Neural cell (in vitro differentiated cells): ENCODE results near the gene NMT1. TPM values are rescaled to one million over a fixed set of nuclear protein-coding genes. Genes with fewer than 3 reads are reported as not detected.
A peak's percentile ranks its signal among the peaks of the same experiment; 100 is the strongest.

Experiments
- H2AFZ ChIP-seq: fragments of 200-600, 300-800 bp; sonication (generic), shearing (Covaris generic); 2 replicates; pipeline ENCODE4 v1.6.0; 2014; ENCODE audit warnings: low read depth, mild to moderate bottlenecking, antibody characterized with exemption, low read length, moderate library complexity
- H3F3A ChIP-seq: fragments of 200-600 bp; shearing (Covaris generic); 2 replicates; pipeline ENCODE4 v1.6.1; 2016; ENCODE audit warnings: mild to moderate bottlenecking, moderate library complexity, mixed read lengths, antibody characterized with exemption, low read length; ENCODE audit not compliant: insufficient read depth, poor library complexity, severe bottlenecking
- H3K27ac ChIP-seq: fragments of 200-600, 300-800 bp; sonication (generic), shearing (Covaris generic); 2 replicates; pipeline ENCODE4 v1.5.1; 2014; ENCODE audit warnings: mild to moderate bottlenecking, low read length, moderate library complexity
- H3K27me3 ChIP-seq: fragments of 300-800, 200-600 bp; sonication (generic), shearing (Covaris generic); 2 replicates; pipeline ENCODE4 v1.6.0; 2014; ENCODE audit warnings: mild to moderate bottlenecking, low read depth, low read length, moderate library complexity; ENCODE audit not compliant: insufficient read depth
- H3K36me3 ChIP-seq: fragments of 300-800, 200-600 bp; sonication (generic), shearing (Covaris generic); 2 replicates; pipeline ENCODE4 v1.5.1; 2014; ENCODE audit warnings: mild to moderate bottlenecking, antibody characterized with exemption, low read length, moderate library complexity; ENCODE audit not compliant: insufficient read depth
- H3K4me2 ChIP-seq: fragments of 300-800, 200-600 bp; sonication (generic), shearing (Covaris generic); 2 replicates; pipeline ENCODE4 v1.6.0; 2014; ENCODE audit warnings: mild to moderate bottlenecking, low read length
- H3K4me3 ChIP-seq: fragments of 300-800, 200-600 bp; sonication (generic), shearing (Covaris generic); 2 replicates; pipeline ENCODE4 v1.5.1; 2014; ENCODE audit warnings: mild to moderate bottlenecking, low read length, moderate library complexity
- H3K79me2 ChIP-seq: fragments of 200-600 bp; shearing (Covaris generic); replicated peaks from 2 replicates; pipeline ENCODE4 v1.6.0; 2014; ENCODE audit warnings: mild to moderate bottlenecking, low read length, moderate library complexity; ENCODE audit not compliant: insufficient read depth
- H3K9ac ChIP-seq: fragments of 300-800, 200-600 bp; sonication (generic), shearing (Covaris generic); 2 replicates; pipeline ENCODE4 v1.6.1; 2016; ENCODE audit warnings: mild to moderate bottlenecking, low read length, mixed read lengths
- H3K9me2 ChIP-seq: fragments of 200-600 bp; shearing (Covaris generic); 2 replicates; pipeline ENCODE4 v1.6.1; 2016; ENCODE audit warnings: mild to moderate bottlenecking, low read length, mixed read lengths; ENCODE audit not compliant: insufficient read depth
- H3K9me3 ChIP-seq: fragments of 200-600, 300-800 bp; sonication (generic), shearing (Covaris generic); 2 replicates; pipeline ENCODE4 v1.6.1; 2016; ENCODE audit warnings: mild to moderate bottlenecking, mixed run types, low read length, moderate library complexity, mixed read lengths
- H4K20me1 ChIP-seq: fragments of 200-600 bp; shearing (Covaris generic); 2 replicates; pipeline ENCODE4 v1.6.1; 2016; ENCODE audit warnings: mild to moderate bottlenecking, mixed run types; ENCODE audit not compliant: insufficient read depth
- CTCF ChIP-seq: fragments of 450-650 bp; IDR thresholded peaks from 2 replicates; pipeline ENCODE4 v1.5.1; 2014; ENCODE audit warnings: antibody characterized with exemption, mild to moderate bottlenecking, moderate library complexity; ENCODE audit not compliant: poor library complexity, severe bottlenecking
- EP300 ChIP-seq: fragments of 450-650 bp; conservative IDR thresholded peaks from 2 replicates; pipeline ENCODE4 v1.6.1; 2014; ENCODE audit warnings: antibody characterized with exemption, mild to moderate bottlenecking, moderate library complexity; ENCODE audit not compliant: poor library complexity, severe bottlenecking
- EZH2 ChIP-seq: fragments of 200-600, 300-800 bp; shearing (Covaris generic), sonication (generic); IDR thresholded peaks from 2 replicates; pipeline ENCODE4 v1.6.1; 2014; ENCODE audit warnings: antibody characterized with exemption, low read length, borderline replicate concordance, mild to moderate bottlenecking; ENCODE audit not compliant: insufficient read depth, poor library complexity, severe bottlenecking
- MXI1 ChIP-seq: fragments of 450-650 bp; conservative IDR thresholded peaks from 2 replicates; pipeline ENCODE4 v1.6.1; 2014; ENCODE audit warnings: antibody characterized with exemption, mild to moderate bottlenecking; ENCODE audit not compliant: poor library complexity, severe bottlenecking
- POLR2AphosphoS5 ChIP-seq: IDR thresholded peaks from 2 replicates; pipeline ENCODE4 v1.6.1; 2012
- RAD21 ChIP-seq: fragments of 450-650 bp; conservative IDR thresholded peaks from 2 replicates; pipeline ENCODE4 v1.6.1; 2014; ENCODE audit warnings: antibody characterized with exemption, mild to moderate bottlenecking, moderate library complexity
- SMC3 ChIP-seq: fragments of 450-650 bp; conservative IDR thresholded peaks from 2 replicates; pipeline ENCODE4 v1.6.1; 2014; ENCODE audit warnings: antibody characterized with exemption, mild to moderate bottlenecking, moderate library complexity; ENCODE audit not compliant: poor library complexity
- TAF1 ChIP-seq: IDR thresholded peaks from 2 replicates; pipeline ENCODE4 v1.6.1; 2012; ENCODE audit warnings: low read depth
- polyA plus RNA-seq: library from polyadenylated mRNA; depleted of rRNA; stranded (reverse); fragments of >200 nt; gene quantifications from 2 replicates; pipeline ENCODE4 v1.2.3, GENCODE V29; 2014
- TF ChIP-seq, protein P1 (sequence below): IDR thresholded peaks from 2 replicates; pipeline ENCODE4 v1.6.1; 2012; ENCODE audit warnings: borderline replicate concordance

Gene NMT1
- polyA plus RNA-seq, 1 donor from 2014 or later, result 23.4 TPM

GRCh38 chr17:45132572-45133463, 71.7 kb downstream of the NMT1 start:
- H3K4me2 ChIP-seq, result peak overlapping the region; percentile 67
- H4K20me1 ChIP-seq, result no peaks in the 10 kb centered on the region
- no peaks in the 10 kb centered on the region for H3F3A ChIP-seq
- peak overlapping the region; percentile 93 for H2AFZ ChIP-seq
- no peaks in the 10 kb centered on the region for H3K9me3 ChIP-seq
- H3K4me3 ChIP-seq, result peak overlapping the region; percentile 97
- no peaks in the 10 kb centered on the region for H3K9me2 ChIP-seq
- H3K9ac ChIP-seq, result peak overlapping the region; percentile 97
- H3K27ac ChIP-seq, result peak overlapping the region; percentile 87
- TF ChIP-seq RAD21, result peak; percentile 52
- TF ChIP-seq EZH2, result no peak
- peak; percentile 72 for TF ChIP-seq CTCF
- no peak for TF ChIP-seq SMC3
- TF ChIP-seq POLR2AphosphoS5, result peak; percentile 83
- no peak for TF ChIP-seq TAF1
- TF ChIP-seq, protein P1, sequence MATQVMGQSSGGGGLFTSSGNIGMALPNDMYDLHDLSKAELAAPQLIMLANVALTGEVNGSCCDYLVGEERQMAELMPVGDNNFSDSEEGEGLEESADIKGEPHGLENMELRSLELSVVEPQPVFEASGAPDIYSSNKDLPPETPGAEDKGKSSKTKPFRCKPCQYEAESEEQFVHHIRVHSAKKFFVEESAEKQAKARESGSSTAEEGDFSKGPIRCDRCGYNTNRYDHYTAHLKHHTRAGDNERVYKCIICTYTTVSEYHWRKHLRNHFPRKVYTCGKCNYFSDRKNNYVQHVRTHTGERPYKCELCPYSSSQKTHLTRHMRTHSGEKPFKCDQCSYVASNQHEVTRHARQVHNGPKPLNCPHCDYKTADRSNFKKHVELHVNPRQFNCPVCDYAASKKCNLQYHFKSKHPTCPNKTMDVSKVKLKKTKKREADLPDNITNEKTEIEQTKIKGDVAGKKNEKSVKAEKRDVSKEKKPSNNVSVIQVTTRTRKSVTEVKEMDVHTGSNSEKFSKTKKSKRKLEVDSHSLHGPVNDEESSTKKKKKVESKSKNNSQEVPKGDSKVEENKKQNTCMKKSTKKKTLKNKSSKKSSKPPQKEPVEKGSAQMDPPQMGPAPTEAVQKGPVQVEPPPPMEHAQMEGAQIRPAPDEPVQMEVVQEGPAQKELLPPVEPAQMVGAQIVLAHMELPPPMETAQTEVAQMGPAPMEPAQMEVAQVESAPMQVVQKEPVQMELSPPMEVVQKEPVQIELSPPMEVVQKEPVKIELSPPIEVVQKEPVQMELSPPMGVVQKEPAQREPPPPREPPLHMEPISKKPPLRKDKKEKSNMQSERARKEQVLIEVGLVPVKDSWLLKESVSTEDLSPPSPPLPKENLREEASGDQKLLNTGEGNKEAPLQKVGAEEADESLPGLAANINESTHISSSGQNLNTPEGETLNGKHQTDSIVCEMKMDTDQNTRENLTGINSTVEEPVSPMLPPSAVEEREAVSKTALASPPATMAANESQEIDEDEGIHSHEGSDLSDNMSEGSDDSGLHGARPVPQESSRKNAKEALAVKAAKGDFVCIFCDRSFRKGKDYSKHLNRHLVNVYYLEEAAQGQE, result no peak
- TF ChIP-seq EP300, result peak; percentile 24
- peak; percentile 7 for TF ChIP-seq MXI1
- H3K36me3 ChIP-seq, result no peaks in the 10 kb centered on the region
- H3K79me2 ChIP-seq, result no peaks in the 10 kb centered on the region
- no peaks in the 10 kb centered on the region for H3K27me3 ChIP-seq

DNA sequence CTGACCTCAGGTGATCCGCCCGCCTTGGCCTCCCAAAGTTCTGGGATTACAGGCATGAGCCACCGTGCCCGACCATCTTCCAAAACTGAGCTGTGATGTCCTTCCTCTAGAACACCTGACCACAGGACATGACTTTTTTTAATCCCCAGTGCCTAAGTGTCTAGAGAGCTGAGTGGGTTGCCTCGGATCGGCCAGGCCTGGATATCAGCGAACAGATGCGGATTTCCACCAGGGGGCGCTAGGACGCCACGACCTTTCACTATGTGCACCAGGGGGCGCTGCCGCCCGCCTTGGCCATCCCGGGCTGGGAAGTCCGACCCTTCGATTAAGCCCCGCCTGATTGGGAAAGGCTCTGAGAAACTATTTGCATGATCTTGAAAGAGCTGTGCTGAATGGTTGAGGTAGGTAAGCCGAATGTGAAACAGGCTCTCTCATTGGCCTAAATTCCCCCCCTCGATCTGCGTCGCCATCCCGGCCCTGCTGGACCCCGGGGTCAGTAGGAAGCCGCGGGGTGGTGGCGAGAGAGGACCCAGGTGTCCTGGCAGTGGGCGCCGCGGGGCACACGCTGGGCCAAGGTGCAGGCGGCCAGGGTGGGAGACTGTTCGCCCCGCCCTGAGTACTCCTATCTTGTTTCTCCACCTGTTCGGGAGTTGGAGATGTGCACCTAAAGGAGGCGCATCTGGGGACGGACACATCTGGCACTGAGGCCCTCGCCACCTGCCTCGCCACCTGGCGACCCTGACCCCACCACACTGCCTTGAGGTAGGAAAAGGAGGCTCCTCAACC, 74.3 kb downstream of the NMT1 start, which contains the start of gene ACBD4:
Gene ACBD4, plus strand, starts transcription at position 496 of the 786 bp plus-strand sequence. CDS start 458 bp downstream, outside the sequence.
- no peaks in the 10 kb centered on the region for H3K9me2 ChIP-seq
- H3K27me3 ChIP-seq, result no peaks in the 10 kb centered on the region
- TF ChIP-seq CTCF (peak; percentile 100), SMC3 (peak; percentile 89), RAD21 (peak; percentile 82), EP300 (peak; percentile 14)
- TF ChIP-seq, protein P1, result no peak
- H4K20me1 ChIP-seq, result no peaks in the 10 kb centered on the region
- H2AFZ ChIP-seq, result no peak within 1 kb of the TSS
- no peak within 1 kb of the TSS for H3K4me2 ChIP-seq
- H3K79me2 ChIP-seq, result no peaks in the 10 kb centered on the region
- peak within 1 kb of the TSS; percentile 58 for H3K4me3 ChIP-seq
- H3K27ac ChIP-seq, result no peak within 1 kb of the TSS
- H3F3A ChIP-seq, result no peaks in the 10 kb centered on the region
- no peaks in the 10 kb centered on the region for H3K36me3 ChIP-seq
- H3K9me3 ChIP-seq, result no peaks in the 10 kb centered on the region
- H3K9ac ChIP-seq, result no peak within 1 kb of the TSS
